Measurements from ENCODE around the gene PLEKHA6.

- peak; percentile 60 to 80 (median 64) for TF ChIP-seq CTCF (IDR thresholded peaks at IDR 0.05)
- no peak for TF ChIP-seq POLR2A (IDR thresholded peaks at IDR 0.05)
Measured at GRCh38 chr1:204258213-204259115, 101.3 kb downstream of the PLEKHA6 start.

All from right lobe of liver (tissue), 4 donors.